ENCODE data around the gene ALDH18A1.

ALDH18A1 gene

DNA sequence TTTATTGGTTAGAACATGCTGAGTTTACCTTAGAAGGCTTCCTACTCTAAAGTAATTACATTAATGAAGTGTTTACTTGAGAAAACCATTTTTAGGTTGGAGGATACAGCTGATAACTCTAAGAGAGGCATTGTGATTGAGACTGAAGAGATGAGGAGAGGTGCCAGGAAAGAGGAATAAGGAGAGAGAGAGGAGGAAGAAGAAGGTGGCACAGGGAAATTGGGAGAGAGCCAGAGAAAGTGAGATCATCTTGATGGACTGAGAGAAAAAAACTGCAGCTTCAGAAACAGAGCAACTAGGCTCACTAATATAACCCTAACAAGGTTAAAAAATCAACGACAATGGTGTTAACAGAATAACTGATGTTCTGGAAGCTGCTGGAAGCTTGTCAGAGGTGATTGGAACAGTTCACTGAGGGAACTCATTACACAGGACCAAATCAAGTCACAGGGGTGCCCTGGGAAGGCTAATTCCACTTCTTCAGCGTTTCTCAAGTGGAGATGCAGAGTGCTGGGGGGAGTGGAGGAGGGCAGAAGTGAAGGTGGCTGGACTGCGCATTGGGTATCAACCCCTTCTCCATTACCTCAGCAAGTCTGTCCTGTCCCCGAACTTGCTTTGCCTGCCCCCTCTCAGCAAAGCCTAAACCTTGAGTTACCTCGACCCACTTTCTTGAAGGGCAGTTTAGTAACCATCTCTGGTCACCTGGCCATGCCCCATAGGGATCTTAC, 88.4 kb downstream of the ALDH18A1 start:
- Histone ChIP-seq H3K27ac (no peak overlapping the region), H3K9me3 (ENCODE audit: control insufficient read depth, low read length) (no peaks in the 10 kb centered on the region), H3K4me2 (ENCODE audit: low read length) (no peak overlapping the region), H2AFZ (peak overlapping the region; percentile 33), H3K4me1 (no peaks in the 10 kb centered on the region), H3K27me3 (ENCODE audit: control insufficient read depth, insufficient read depth, low read length) (no peaks in the 10 kb centered on the region), H3K4me3 (ENCODE audit: low read depth, low read length) (no peak overlapping the region), H3K36me3 (ENCODE audit: control insufficient read depth, insufficient read depth, low read length) (no peaks in the 10 kb centered on the region), H3K9ac (no peak overlapping the region), H3K79me2 (no peaks in the 10 kb centered on the region)
- TF ChIP-seq CTCF (IDR thresholded peaks at IDR 0.05): no peak

DNA sequence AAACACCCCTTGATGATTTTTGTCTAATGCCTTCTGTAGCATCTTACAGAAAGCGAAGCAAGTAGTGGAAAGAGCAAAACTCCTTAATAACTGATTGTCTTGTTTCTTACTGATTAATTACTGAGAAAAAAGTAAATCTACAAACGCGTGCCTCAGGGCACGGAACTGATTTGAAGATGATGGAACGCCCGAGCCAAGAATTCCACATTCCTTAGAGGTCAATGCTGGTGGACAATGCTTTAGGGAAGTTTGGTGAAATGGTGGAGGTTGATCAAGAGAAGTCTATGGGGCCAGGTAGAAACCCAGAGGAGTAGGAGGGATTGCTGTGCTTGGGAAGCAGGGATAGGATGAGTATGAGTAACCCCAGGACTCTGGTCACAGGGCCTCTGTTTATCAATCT, 90.4 kb downstream of the ALDH18A1 start:
- no peak overlapping the region for H3K9ac ChIP-seq
- TF ChIP-seq CTCF (IDR thresholded peaks at IDR 0.05): no peak
- H3K79me2 ChIP-seq: no peaks in the 10 kb centered on the region
- no peaks in the 10 kb centered on the region for H3K27me3 ChIP-seq (ENCODE audit: control insufficient read depth, insufficient read depth, low read length)
- H3K4me2 ChIP-seq (ENCODE audit: low read length): no peak overlapping the region
- H3K27ac ChIP-seq: no peak overlapping the region
- no peaks in the 10 kb centered on the region for H3K9me3 ChIP-seq (ENCODE audit: control insufficient read depth, low read length)
- H3K4me3 ChIP-seq (ENCODE audit: low read depth, low read length): no peak overlapping the region
- no peaks in the 10 kb centered on the region for H3K4me1 ChIP-seq
- H3K36me3 ChIP-seq (ENCODE audit: control insufficient read depth, insufficient read depth, low read length): no peaks in the 10 kb centered on the region
- no peak overlapping the region for H2AFZ ChIP-seq

DNA sequence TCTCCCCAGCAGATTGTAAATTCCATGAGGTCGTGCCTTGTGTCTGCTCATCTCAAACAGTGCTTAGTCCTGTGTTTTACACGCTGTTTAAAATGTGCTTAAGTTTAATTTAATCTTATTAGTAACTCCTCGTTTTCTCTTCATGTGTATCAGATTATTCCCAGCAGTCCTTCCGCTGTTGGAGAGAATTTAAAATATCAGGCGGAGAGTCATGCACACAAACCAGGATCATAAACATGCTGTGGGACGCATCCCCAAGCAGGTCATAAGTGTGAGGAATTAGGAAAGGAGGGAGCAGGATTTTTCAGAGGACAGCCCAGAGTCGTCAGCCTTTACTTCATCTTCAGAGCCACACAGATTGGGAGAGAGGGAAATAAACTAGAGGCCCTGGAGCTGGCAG, 91.2 kb downstream of the ALDH18A1 start:
- no peaks in the 10 kb centered on the region for H3K79me2 ChIP-seq
- TF ChIP-seq CTCF (IDR thresholded peaks at IDR 0.05): no peak
- H3K4me3 ChIP-seq (ENCODE audit: low read depth, low read length): no peak overlapping the region
- peak overlapping the region; percentile 2 for H2AFZ ChIP-seq
- H3K9ac ChIP-seq: no peak overlapping the region
- no peak overlapping the region for H3K27ac ChIP-seq
- peaks cover under 1% of the 10 kb centered on the region for H3K4me1 ChIP-seq
- H3K9me3 ChIP-seq (ENCODE audit: control insufficient read depth, low read length): no peaks in the 10 kb centered on the region
- no peak overlapping the region for H3K4me2 ChIP-seq (ENCODE audit: low read length)
- no peaks in the 10 kb centered on the region for H3K36me3 ChIP-seq (ENCODE audit: control insufficient read depth, insufficient read depth, low read length)
- H3K27me3 ChIP-seq (ENCODE audit: control insufficient read depth, insufficient read depth, low read length): no peaks in the 10 kb centered on the region

DNA sequence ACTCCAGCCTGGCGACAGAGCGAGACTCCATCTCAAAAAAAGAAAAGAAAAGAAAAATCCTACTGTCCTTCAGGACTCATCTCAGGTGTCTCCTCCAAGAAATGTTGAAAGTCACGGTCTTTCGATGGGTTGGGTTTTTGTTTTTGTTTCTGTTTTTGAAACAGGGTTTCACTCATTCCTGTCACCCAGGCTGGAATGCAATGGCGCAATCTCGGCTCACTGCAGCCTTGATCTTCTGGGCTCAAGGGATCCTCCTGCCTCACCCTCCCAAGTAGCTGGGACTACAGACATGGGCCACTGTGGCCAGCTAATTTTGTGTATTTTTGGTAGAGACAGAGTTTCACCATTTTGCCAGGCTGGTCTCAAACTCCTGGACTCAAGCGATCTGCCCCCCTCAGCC, 92.2 kb downstream of the ALDH18A1 start:
- Histone ChIP-seq H3K27me3 (ENCODE audit: control insufficient read depth, insufficient read depth, low read length) (no peaks in the 10 kb centered on the region), H3K36me3 (ENCODE audit: control insufficient read depth, insufficient read depth, low read length) (no peaks in the 10 kb centered on the region), H3K9ac (no peak overlapping the region), H3K79me2 (no peaks in the 10 kb centered on the region), H3K4me3 (ENCODE audit: low read depth, low read length) (no peak overlapping the region), H3K9me3 (ENCODE audit: control insufficient read depth, low read length) (no peaks in the 10 kb centered on the region), H3K4me2 (ENCODE audit: low read length) (no peak overlapping the region), H3K27ac (no peak overlapping the region), H2AFZ (no peak overlapping the region), H3K4me1 (peaks cover 3% of the 10 kb centered on the region)
- no peak for TF ChIP-seq CTCF (IDR thresholded peaks at IDR 0.05)

DNA sequence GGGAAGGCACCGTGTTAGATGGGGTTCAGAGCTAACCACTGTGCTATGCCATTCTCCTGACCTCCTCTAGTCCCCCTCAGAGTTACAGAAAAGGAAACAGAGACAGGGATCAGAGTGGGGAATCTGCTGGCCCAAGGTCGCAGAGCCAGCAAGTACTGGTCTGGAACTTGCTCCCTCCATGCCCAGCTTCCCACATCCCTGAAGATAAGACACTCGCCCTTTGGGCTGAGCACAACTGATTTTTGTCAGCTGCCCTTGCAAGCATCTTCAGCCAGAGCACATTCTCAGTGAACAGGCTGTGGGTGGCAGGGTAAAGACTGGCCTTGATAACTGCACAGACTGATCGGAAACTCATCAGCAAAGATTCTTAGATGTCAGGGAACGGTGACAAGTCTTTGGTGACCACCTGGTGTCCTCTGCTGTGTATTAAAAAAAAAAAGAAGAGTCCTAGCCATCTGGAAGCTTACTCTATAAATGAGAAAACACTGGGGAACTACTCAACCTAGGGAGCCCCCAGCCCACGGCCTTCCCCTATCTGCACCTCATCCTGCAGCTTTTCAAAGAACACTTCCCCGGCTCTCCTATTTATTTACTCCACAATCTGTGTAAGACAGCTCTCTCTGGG, 94.1 kb downstream of the ALDH18A1 start:
- Histone ChIP-seq H3K4me1 (peaks cover 3% of the 10 kb centered on the region), H3K4me2 (ENCODE audit: low read length) (no peak overlapping the region), H3K27ac (peak overlapping the region; percentile 2), H3K27me3 (ENCODE audit: control insufficient read depth, insufficient read depth, low read length) (no peaks in the 10 kb centered on the region), H3K4me3 (ENCODE audit: low read depth, low read length) (no peak overlapping the region), H3K9ac (no peak overlapping the region), H2AFZ (peak overlapping the region; percentile 60), H3K79me2 (no peaks in the 10 kb centered on the region), H3K36me3 (ENCODE audit: control insufficient read depth, insufficient read depth, low read length) (no peaks in the 10 kb centered on the region), H3K9me3 (ENCODE audit: control insufficient read depth, low read length) (no peaks in the 10 kb centered on the region)
- no peak for TF ChIP-seq CTCF (IDR thresholded peaks at IDR 0.05)
